Lung (tissue), 12 donors: ENCODE data around the gene OS9. TPM values are rescaled to one million over a fixed set of nuclear protein-coding genes. Genes with fewer than 3 reads are reported as not detected.

Experiments used
- ATAC-seq: fragments of 200-7000 bp; cut with Tn5 transposase; one replicate; pipeline ENCODE4 v1.9.1; 2020; ENCODE audit warnings: moderate number of reproducible peaks; ENCODE audit not compliant: insufficient read depth, low FRiP score
- DNase-seq, 3 donors: peaks; one replicate each; pipeline ENCODE4 v3.0.0-alpha.2; 2013 to 2017
- H3K27ac ChIP-seq, 2 donors: one replicate each; pipeline ENCODE4 v1.5.1; 2013; ENCODE audit warnings: mild to moderate bottlenecking in 2 of 2, moderate library complexity in 2 of 2, control low read depth in 1 of 2, inconsistent platforms in 1 of 2, low read depth in 1 of 2, low read length in 1 of 2
- H3K27me3 ChIP-seq, 3 donors: one replicate each; pipeline ENCODE4 v1.5.1; 2013; ENCODE audit warnings: low read length in 2 of 3; ENCODE audit not compliant: control insufficient read depth in 3 of 3, insufficient read depth in 3 of 3
- H3K36me3 ChIP-seq, 4 donors: one replicate each; pipeline ENCODE4 v1.5.1; 2013; ENCODE audit warnings: low read length in 4 of 4, mild to moderate bottlenecking in 1 of 4, moderate library complexity in 1 of 4; ENCODE audit not compliant: control insufficient read depth in 4 of 4, insufficient read depth in 4 of 4
- H3K4me1 ChIP-seq, 5 donors: one replicate each; pipeline ENCODE4 v1.5.1; 2013; ENCODE audit warnings: low read length in 5 of 5, mild to moderate bottlenecking in 2 of 5, moderate library complexity in 1 of 5; ENCODE audit not compliant: control insufficient read depth in 5 of 5, insufficient read depth in 5 of 5
- H3K4me3 ChIP-seq: one replicate; pipeline ENCODE4 v1.5.1; 2013; ENCODE audit warnings: mild to moderate bottlenecking, control low read depth, moderate library complexity
- H3K9ac ChIP-seq, 2 donors: one replicate each; pipeline ENCODE4 v1.5.1; 2013; ENCODE audit warnings: low read length in 2 of 2, control low read depth in 1 of 2; ENCODE audit not compliant: insufficient read depth in 1 of 2
- H3K9me3 ChIP-seq, 4 donors: one replicate each; pipeline ENCODE4 v1.5.1; 2013; ENCODE audit warnings: low read length in 3 of 4, mild to moderate bottlenecking in 1 of 4, moderate library complexity in 1 of 4; ENCODE audit not compliant: control insufficient read depth in 4 of 4, insufficient read depth in 3 of 4
- WGBS, 2 donors: extraction: QIAGEN DNeasy Blood & Tissue Kit; methylation state at CpG; one replicate each; pipeline ENCODE4 v1.1.7; 2013; 5-methylcytosine and 5-hydroxymethylcytosine counted together
- polyA plus RNA-seq, 2 donors: library from polyadenylated mRNA; stranded (reverse); fragments of 200-250 nt; gene quantifications; one replicate each; pipeline ENCODE4 v1.2.1, GENCODE V29; 2013
- total RNA-seq, 2 donors: library from RNA; depleted of rRNA in 1 of 2; stranded (reverse); fragments of >200 nt in 1 of 2; gene quantifications; one replicate each; pipeline ENCODE4 v1.2.1, GENCODE V29; 2014 to 2021
- TF ChIP-seq, protein P1 (sequence below): IDR thresholded peaks from 2 replicates; pipeline ENCODE4 v1.5.1; 2012; ENCODE audit warnings: mild to moderate bottlenecking; ENCODE audit errors: control extremely low read depth, extremely low read depth
- donor health status: control.
- donor health status: control.
- donor health status: Bipolar disorder and iron deficiency.
- donor health status: healthy.
- donor health status: DM: yes; HTN: yes; CAD: no.

The OS9 gene
- total and polyA plus RNA-seq, 4 donors: 144 to 356 (median 249) TPM

DNA sequence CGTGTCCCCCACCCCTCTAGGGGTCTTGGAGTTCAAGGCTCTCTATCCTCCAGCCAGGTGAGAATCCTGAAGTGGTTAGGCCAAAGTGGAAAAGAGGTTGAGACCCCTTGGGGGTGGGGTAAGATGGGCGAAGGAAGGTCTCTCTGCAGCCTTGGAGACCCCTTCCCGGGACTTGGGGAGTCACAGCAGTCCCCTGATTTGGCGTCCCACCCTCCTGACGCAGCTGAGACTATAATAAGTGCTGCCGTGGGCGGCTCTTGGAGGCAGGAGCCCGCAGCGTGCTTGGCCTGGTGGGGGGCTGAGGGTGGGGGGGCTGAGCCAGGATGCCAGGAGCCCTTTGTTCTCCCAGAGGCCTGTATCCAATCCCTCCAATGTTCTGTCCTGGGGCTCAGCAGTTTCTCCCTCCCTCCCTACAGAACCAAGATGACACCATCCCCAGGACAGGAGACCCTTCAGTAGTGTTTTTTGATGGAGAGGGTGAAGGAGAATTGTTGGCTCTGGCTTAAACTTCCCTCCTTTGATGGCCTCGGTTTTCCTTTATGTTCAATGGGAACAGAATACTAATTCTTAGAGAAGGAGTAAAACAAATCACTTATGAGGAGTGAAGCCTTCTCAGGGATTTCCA is 46.1 kb downstream of the OS9 start:
- no peaks in the 10 kb centered on the region for H3K9me3 ChIP-seq
- no peak overlapping the region for H3K9ac ChIP-seq
- 51 to 66% methylated on average over 10 of the region's 10 CpGs for WGBS, 2 donors
- H3K4me3 ChIP-seq: no peak overlapping the region
- H3K36me3 ChIP-seq: peaks cover 0 to 1% (median 0%) of the 10 kb centered on the region in 4 donors
- peaks cover 0 to 67% (median 57%) of the 10 kb centered on the region in 3 donors for H3K27me3 ChIP-seq
- DNase-seq (no peak), ATAC-seq (no peak)
- H3K4me1 ChIP-seq: peaks cover 0 to 14% (median 6%) of the 10 kb centered on the region in 5 donors
- no peak overlapping the region for H3K27ac ChIP-seq
- TF ChIP-seq, protein P1, sequence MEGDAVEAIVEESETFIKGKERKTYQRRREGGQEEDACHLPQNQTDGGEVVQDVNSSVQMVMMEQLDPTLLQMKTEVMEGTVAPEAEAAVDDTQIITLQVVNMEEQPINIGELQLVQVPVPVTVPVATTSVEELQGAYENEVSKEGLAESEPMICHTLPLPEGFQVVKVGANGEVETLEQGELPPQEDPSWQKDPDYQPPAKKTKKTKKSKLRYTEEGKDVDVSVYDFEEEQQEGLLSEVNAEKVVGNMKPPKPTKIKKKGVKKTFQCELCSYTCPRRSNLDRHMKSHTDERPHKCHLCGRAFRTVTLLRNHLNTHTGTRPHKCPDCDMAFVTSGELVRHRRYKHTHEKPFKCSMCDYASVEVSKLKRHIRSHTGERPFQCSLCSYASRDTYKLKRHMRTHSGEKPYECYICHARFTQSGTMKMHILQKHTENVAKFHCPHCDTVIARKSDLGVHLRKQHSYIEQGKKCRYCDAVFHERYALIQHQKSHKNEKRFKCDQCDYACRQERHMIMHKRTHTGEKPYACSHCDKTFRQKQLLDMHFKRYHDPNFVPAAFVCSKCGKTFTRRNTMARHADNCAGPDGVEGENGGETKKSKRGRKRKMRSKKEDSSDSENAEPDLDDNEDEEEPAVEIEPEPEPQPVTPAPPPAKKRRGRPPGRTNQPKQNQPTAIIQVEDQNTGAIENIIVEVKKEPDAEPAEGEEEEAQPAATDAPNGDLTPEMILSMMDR: no peak

DNA sequence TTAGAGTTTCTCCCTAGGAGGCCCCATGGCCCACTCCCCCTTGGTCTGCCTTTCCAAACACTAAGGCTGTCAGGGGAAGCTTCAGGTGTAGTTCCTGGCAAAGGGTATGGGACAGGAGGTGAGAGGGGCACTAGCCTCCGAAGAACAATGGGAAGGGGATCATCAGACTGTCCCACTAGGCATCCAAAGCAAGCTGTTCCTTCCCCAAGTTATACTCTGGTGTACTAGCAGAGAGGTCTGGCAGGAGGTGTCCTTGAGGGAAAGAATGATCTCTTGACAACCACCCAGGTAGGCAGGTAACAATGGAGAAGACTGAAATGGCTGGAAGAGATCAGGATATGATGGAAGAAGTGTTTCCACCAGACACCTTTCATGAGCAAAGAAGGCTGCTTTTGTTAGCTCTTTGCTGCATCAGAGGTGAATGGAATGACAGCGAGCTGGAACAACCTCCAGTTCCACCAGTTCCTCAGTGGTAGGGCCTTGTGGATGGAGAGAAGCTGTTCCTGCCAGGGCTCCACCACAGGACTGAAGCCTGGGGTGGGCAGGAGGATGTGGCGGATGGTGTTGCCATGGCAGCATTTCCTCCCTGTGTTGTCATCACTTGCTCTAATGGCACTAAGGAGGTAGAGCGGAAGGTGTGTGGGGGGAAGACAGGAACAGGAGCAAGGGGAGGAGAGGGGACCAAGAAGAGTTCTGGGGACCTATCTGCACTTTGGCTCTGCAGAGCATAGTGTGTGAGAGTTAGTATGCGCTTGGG is 46.9 kb downstream of the OS9 start:
- Histone ChIP-seq H3K27ac (no peak overlapping the region), H3K9ac (no peak overlapping the region), H3K4me1 (peaks cover 4 to 17% (median 6%) of the 10 kb centered on the region in 5 donors), H3K9me3 (no peaks in the 10 kb centered on the region), H3K27me3 (peaks cover 0 to 59% (median 49%) of the 10 kb centered on the region in 3 donors), H3K4me3 (no peak overlapping the region), H3K36me3 (peaks cover 0 to 1% (median 0%) of the 10 kb centered on the region in 4 donors)
- DNase-seq: no peak
- 36 to 46% methylated on average over 5 of the region's 5 CpGs for WGBS, 2 donors
- TF ChIP-seq, protein P1: no peak
- ATAC-seq: no peak

GRCh38 chr12:57741413-57741789 is 47.5 kb downstream of the OS9 start:
- DNase-seq (no peak), ATAC-seq (no peak)
- Histone ChIP-seq H3K4me3 (no peak overlapping the region), H3K27me3 (peaks cover 0 to 53% (median 45%) of the 10 kb centered on the region in 3 donors), H3K4me1 (peaks cover 4 to 15% (median 6%) of the 10 kb centered on the region in 5 donors), H3K9me3 (no peaks in the 10 kb centered on the region), H3K36me3 (peaks cover 0 to 3% (median under 1%) of the 10 kb centered on the region in 4 donors), H3K27ac (no peak overlapping the region), H3K9ac (no peak overlapping the region)
- TF ChIP-seq, protein P1: no peak
- WGBS, 2 donors: 18 to 58% methylated on average over 1 of the region's 1 CpG
